Activated CD4-positive, alpha-beta T cell treated with anti-CD3 and anti-CD28 coated beads, Interleukin-2, Interleukin-6, amounts not matched to agents 100 ng/mL and 50 ng/mL, durations not matched to agents 16 hours and 8 hours (primary cell): ENCODE results near the gene CEBPA.
"Not testable (repeated sequence)": the region's sequence is repeated elsewhere in the genome, so short reads cannot be mapped to it uniquely, and the experiment has no call there.

Source experiments
- DNase-seq: peaks from one replicate; pipeline ENCODE4 v3.0.0-alpha.2; 2020

CEBPA gene

GRCh38 chr19:33323093-33323820 lies 20.9 kb upstream of the CEBPA start:
- no peak for DNase-seq

- DNase-seq: no peak
These were observed 18.3 kb upstream of the CEBPA start for GRCh38 chr19:33320636-33321035.

GRCh38 chr19:33317991-33318390 lies 15.7 kb upstream of the CEBPA start:
- DNase-seq: not testable (repeated sequence)

GRCh38 chr19:33317517-33317916 lies 15.2 kb upstream of the CEBPA start:
- DNase-seq: no peak

GRCh38 chr19:33316541-33317264 lies 14.4 kb upstream of the CEBPA start:
- DNase-seq: no peak

GRCh38 chr19:33312808-33313207 lies 10.5 kb upstream of the CEBPA start:
- DNase-seq: not testable (repeated sequence)

- DNase-seq: no peak
These were observed 9.7 kb upstream of the CEBPA start for GRCh38 chr19:33312065-33312464.

- peak; percentile 36 for DNase-seq
These were observed 9.0 kb upstream of the CEBPA start for GRCh38 chr19:33311326-33311682.

GRCh38 chr19:33310606-33311325 lies 8.4 kb upstream of the CEBPA start:
- no peak for DNase-seq

- no peak for DNase-seq
These were observed 7.5 kb upstream of the CEBPA start for GRCh38 chr19:33309826-33310225.

GRCh38 chr19:33306853-33307792 lies 4.8 kb upstream of the CEBPA start:
- no peak for DNase-seq

- DNase-seq: no peak
These were observed 3.9 kb upstream of the CEBPA start for GRCh38 chr19:33306191-33306590.

GRCh38 chr19:33304760-33305647 lies 2.7 kb upstream of the CEBPA start:
- no peak for DNase-seq

- no peak for DNase-seq
These were observed 2.0 kb upstream of the CEBPA start for GRCh38 chr19:33304371-33304759.

GRCh38 chr19:33303791-33304345 lies 1.5 kb upstream of the CEBPA start:
- DNase-seq: no peak

GRCh38 chr19:33302974-33303790 lies 848 bp upstream of the CEBPA start:
- peak; percentile 23 for DNase-seq

- no peak for DNase-seq
These were observed 497 bp downstream of the CEBPA start for GRCh38 chr19:33301900-33302174.

- no peak for DNase-seq
These were observed 1.0 kb downstream of the CEBPA start for GRCh38 chr19:33301144-33301899.

GRCh38 chr19:33300894-33301143 lies 1.5 kb downstream of the CEBPA start:
- no peak for DNase-seq
